OCI-LY1 (cell line): ENCODE results near the gene HNRNPA0.

Experiments used
- EZH2 ChIP-seq: fragments of 200-600 bp; sonication (generic), shearing (Covaris generic); IDR thresholded peaks from 2 replicates; pipeline ENCODE4 v1.8.0; 2017; ENCODE audit warnings: borderline replicate concordance, mixed run types, mild to moderate bottlenecking, antibody characterized with exemption, low read length, moderate library complexity, mixed read lengths
- TF ChIP-seq, protein P1 (sequence below): fragments of 200-600 bp; sonication (generic), shearing (Covaris generic); IDR thresholded peaks from 2 replicates; pipeline ENCODE4 v1.5.1; 2017; ENCODE audit warnings: mild to moderate bottlenecking, antibody characterized with exemption, low read length, moderate library complexity, mixed read lengths

DNA sequence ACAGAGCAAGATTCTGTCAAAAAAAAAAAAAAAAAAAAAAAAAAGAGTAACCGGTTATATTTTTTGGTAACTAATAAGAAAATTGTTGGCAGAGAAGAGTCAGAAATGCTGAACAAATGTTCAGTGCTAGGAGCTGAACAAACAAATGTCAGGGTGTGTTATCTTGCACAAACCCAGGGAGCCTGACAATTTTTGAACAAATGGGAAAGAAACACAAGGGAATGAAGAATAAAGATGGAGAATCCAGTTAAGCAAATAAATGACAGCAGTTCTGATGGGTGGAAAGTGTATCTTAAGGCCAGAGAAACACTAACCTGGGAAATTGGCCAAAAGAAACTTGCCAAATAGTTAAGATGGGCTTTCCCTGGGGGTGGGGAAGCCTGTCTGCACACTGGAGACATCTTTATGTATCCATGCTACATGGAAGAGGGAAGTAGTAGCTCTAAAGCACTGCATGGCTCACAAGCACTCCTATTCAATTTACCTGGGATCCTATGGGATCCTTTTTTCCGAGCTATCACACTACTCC is 42.0 kb downstream of the HNRNPA0 start:
- TF ChIP-seq, protein P1, sequence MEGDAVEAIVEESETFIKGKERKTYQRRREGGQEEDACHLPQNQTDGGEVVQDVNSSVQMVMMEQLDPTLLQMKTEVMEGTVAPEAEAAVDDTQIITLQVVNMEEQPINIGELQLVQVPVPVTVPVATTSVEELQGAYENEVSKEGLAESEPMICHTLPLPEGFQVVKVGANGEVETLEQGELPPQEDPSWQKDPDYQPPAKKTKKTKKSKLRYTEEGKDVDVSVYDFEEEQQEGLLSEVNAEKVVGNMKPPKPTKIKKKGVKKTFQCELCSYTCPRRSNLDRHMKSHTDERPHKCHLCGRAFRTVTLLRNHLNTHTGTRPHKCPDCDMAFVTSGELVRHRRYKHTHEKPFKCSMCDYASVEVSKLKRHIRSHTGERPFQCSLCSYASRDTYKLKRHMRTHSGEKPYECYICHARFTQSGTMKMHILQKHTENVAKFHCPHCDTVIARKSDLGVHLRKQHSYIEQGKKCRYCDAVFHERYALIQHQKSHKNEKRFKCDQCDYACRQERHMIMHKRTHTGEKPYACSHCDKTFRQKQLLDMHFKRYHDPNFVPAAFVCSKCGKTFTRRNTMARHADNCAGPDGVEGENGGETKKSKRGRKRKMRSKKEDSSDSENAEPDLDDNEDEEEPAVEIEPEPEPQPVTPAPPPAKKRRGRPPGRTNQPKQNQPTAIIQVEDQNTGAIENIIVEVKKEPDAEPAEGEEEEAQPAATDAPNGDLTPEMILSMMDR = no peak
- no peak for TF ChIP-seq EZH2
